Measurements from ENCODE around the gene OPRM1.

Gene OPRM1

DNA sequence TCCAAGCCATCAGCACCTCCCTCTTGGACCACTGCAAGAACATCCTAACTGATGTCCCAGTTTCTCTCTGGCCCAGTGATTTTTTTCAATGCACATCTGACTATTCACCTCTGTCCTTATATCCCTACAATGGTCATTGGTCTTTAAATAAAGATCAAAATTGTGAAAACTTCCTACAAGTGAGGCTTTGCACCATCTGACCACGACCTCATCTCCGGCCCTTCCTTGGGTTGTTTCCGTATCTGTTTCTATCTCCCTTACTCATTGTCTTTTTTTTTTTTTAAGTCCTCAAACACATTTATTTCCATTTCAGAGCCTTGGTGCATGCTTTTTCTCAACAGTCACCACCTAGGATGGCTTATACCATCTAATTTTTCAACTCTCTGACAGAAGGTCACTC lies 229.4 kb downstream of the OPRM1 start:
- H3K4me3 ChIP-seq (ENCODE audit: low read depth, low read length) = no peak overlapping the region

DNA sequence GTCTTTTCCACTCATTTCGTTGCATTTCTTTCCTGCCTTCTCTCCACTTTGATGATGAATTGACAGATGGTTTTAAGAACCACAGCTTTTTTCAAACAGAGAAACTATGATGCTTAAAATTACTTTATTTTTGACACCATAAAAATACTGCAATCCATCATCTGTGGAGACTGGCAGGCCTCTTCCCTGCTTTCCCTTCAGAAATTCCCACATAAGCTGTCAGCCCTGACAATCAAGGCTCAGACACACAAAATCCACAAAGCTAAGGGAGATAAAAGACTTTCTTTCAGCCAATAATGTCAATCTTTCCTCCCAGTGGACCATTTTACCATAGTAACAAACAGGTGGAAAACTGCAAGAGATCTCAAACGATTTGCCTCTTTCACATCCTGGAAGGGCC lies 235.1 kb downstream of the OPRM1 start:
- no peak overlapping the region for H3K4me3 ChIP-seq (ENCODE audit: low read depth, low read length)

DNA sequence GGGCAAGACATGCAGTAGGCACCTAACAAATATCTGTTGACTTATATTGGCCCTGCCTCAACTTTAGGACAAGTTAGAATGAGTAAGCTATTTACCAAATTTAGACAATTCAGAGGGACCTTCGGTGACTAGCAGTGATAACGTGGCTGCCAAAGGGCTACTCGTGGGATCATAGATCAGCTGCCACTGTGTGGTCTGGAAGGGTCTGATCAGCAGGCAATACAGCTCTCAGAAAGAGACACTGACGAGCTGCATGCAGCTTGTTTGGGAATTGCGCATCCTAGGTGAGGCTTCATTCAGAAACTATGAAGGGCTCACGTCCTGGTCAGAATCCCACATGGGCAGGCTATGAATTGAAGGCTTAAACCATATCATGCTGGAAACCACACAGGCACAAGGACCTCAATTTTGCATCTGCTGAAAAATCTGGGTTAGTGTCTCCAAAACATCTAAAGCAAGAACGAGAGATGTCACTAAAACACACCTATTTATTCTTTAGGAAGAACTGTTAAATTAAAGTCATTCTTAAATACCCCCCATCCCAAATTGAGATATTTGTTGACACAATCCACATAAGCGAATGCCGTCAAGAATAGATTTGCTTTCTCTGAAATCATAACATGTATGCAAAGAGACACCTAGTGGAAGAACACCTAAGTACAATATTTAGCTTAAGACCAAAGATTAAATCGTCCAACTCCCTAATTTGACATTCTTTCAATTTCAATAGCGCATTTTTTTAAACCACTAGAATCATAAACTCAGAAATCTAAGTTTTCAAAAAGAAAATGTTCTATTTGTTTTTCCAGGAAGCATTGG lies 238.0 kb downstream of the OPRM1 start:
- H3K4me3 ChIP-seq (ENCODE audit: low read depth, low read length) = no peak overlapping the region

DNA sequence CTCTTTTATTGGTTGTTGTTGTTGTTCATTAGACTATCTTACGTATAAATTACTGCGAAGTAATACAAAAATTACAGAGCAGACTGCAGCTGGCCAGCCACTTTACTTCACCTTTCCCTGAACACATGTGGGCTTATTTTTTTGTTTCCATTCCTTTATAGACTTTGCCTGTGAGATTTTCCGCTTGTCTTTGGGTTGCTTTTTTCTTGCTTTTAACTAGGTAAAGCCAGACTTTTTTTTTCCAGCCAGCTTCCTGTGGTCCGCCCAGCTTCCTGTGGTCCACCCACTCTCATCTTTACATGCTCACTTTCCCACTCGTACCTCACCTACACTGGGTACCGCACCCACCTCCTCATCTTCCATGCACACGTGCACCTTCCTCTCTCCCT lies 238.6 kb downstream of the OPRM1 start:
- H3K4me3 ChIP-seq (ENCODE audit: low read depth, low read length) = no peak overlapping the region

DNA sequence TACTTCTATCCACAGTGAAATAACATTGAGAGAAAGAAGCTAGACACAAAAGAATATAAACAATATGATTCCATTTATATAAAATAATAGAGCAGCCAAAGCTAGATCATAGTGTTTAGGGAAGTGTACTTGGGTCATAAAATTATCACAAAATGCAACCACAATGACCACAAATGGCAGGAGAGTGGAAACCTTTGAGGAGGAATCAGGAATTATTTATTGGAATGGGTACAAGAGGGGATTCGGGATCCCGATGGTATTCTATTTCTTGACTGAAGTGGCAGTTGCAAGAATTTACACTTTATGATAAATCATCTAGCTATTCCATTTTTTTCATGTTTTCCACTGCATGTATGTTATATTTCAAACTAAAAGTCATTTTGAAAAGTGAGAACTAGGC lies 241.5 kb downstream of the OPRM1 start:
- no peak overlapping the region for H3K4me3 ChIP-seq (ENCODE audit: low read depth, low read length)

DNA sequence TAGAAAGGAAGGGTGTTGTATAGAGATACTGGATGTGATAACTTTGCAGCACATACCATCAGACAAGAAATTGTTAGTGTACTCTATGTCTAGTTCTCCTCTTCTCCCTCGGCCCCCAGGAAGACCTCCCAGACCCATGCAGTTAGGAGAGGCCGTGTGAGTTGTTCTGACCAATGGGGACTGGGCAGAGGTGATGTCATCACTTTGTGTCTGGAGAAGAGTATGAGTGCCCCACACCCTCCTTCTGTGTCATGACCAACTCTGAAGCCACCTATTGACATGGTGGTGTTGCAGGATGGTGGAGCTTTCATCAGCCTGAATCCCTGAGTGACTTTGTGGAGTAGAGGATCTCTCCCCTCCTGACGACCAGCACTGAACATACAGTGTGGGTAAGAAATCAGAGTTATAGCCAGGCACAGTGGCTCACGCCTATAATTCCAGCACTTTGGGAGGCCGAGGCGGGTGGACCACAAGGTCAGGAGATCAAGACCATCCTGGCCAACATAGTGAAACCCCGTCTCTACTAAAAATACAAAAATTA lies 245.3 kb downstream of the OPRM1 start:
- no peak overlapping the region for H3K4me3 ChIP-seq (ENCODE audit: low read depth, low read length)

DNA sequence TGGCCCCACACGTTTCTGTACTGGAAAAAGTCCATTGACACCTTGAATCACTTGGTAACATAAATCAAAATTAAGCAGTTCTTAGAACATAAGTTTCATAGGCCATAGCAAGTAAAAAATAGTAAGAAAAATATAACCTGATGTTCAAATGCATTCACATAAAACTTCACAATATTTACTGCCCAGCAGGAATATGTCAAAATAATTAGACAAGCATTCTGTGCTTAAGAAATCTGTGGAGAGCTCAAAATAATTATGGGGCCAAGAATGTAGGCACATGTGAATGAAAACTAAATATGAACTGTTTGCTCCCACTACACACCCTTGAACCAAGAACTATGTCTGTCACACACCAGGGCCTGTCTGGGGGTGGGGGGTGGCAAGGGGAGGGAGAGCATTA lies 246.8 kb downstream of the OPRM1 start:
- no peak overlapping the region for H3K4me3 ChIP-seq (ENCODE audit: low read depth, low read length)

DNA sequence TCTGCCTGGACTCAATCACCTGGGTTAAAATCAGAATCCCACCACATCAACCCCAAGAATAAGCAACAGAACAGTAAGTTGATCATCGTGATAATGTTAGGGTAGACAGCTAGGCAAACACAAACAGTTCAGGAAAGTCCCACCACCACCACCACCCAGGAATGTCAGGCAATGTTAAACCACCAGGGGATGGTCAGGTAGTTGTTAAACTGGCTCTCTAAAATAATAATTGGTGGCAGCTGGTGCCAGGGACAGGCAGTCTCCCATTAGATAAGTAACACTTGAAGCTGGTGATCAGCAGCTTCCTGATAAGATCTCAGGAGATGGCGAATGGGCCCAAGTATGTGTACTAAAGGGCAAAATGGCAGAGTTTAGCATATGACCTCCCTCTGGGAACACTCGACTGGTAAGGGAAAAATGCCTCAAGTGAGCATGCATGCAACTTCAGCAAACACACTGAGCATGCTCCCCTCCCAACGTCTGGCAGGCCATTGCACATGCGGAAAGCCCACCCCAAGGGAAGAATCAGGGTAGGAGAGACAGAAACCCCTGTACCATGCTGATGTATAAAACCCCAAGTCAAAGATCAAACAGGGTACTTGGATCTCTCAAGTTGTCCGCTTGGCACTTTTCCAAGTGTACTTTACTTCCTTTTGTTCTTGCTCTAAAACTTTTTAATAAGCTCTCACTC lies 250.9 kb downstream of the OPRM1 start:
- H3K4me3 ChIP-seq (ENCODE audit: low read depth, low read length) = no peak overlapping the region

DNA sequence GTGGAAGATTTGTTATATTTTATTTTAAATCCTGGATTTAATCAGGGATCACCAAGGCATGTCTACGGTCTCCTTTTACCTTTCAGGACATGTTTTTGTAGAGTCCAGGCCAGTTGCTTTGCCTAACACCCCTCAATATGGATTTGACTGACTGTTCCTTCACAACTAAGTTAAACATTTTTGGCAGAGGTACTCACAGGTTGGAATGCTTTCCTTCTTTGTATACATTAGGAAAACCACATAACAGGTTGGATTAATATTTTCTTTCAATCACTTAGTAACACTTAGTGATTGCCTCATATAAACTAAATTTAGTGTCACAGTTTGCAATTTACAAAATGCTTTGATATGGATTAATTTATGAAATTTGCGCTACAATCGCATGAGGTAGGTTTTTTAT lies 253.0 kb downstream of the OPRM1 start:
- no peak overlapping the region for H3K4me3 ChIP-seq (ENCODE audit: low read depth, low read length)

DNA sequence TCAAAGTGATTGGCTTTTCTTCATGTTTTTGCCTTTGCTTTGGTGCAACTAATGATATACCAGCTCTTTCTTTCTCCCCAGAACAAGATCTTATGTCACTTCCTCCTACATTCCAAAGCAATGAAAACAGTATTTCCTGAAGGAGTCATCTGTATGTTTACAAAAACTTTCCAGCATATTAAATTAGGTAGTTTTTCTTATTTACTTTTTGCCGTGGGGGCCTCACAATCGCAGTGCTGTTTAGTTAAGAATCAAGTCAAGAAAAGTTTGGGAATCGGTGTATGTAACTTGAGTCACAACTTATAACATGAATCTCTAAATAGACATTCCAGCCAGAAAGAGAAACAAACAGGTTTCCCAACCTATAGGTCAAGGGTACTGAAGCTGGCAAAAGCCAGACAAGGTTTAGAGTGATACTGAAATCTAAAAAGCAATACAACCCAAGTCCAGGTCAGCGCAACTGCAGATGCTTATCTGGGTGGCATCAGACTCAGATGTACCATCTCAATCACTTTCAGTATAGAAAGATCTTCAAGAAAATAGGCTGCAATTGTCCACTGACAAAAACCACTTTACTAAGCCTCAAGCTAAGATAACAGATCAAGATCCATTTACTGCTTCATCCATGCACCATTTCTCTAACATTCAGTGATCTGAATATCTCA lies 253.9 kb downstream of the OPRM1 start:
- no peak overlapping the region for H3K4me3 ChIP-seq (ENCODE audit: low read depth, low read length)

DNA sequence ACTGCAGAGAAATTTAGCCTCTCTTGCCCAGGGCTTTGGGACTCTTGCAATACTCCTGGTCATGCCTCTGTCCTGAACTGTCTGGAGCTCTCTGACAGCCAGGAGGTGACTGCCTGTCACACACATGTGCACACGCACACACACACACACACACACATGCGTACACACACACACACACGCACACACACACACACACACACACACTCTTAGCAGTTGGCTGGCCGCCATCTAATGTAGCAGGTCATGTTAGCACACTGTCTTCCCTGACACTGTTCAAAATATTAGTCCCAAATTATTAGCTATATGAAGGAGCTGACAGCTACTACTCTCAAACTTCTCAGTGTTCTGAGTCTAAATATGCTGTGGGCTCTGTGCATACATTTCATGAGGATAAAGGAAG lies 256.7 kb downstream of the OPRM1 start:
- H3K4me3 ChIP-seq (ENCODE audit: low read depth, low read length) = no peak overlapping the region

Data from iPS-11a (cell line).